Naive thymus-derived CD4-positive, alpha-beta T cell (primary cell): Measurements from ENCODE around the gene PSAPL1. TPM values are rescaled to one million over a fixed set of nuclear protein-coding genes. Genes with fewer than 3 reads are reported as not detected.

Source experiments
- ATAC-seq: fragments of 150-1000 bp; cut with Tn5 transposase; 2 replicates; pipeline ENCODE4 v1.10.0; 2021; ENCODE audit warnings: mild to moderate bottlenecking, moderate library complexity
- CTCF ChIA-PET: fragments of 350-600 bp; sonication (Branson Sonifier 250); formaldehyde crosslinking; loops from one replicate; lab custom pipeline; 2021; ENCODE audit warnings: antibody characterized with exemption; lab: Charles Lee
- POLR2A ChIA-PET: fragments of 350-600 bp; sonication (Branson Sonifier 250); formaldehyde crosslinking; loops from one replicate; lab custom pipeline; 2021; ENCODE audit warnings: antibody characterized with exemption, inconsistent platforms; lab: Charles Lee
- DNase-seq, 9 donors: peaks; one replicate each; pipeline versions ENCODE4 v3.0.0 to v3.0.0-alpha.2; 2020 to 2022; ENCODE audit warnings: mixed read lengths in 1 of 9
- H3K27ac ChIP-seq: one replicate; pipeline ENCODE4 v1.7.0; 2013; ENCODE audit warnings: mild to moderate bottlenecking, low read depth, low read length, moderate library complexity
- H3K27me3 ChIP-seq, 2 donors: one replicate each; pipeline ENCODE4 v1.7.0; 2013; ENCODE audit warnings: low read length in 2 of 2, mild to moderate bottlenecking in 2 of 2, moderate library complexity in 2 of 2; ENCODE audit not compliant: control insufficient read depth in 2 of 2, insufficient read depth in 2 of 2
- H3K36me3 ChIP-seq, 3 experiments: 1 replicate in 2 of 3; 2 replicates in 1 of 3; pipeline ENCODE4 v1.7.0; 2013; ENCODE audit warnings: low read length in 3 of 3, mild to moderate bottlenecking in 3 of 3, moderate library complexity in 1 of 3; ENCODE audit not compliant: insufficient read depth in 3 of 3, control insufficient read depth in 2 of 3
- H3K4me1 ChIP-seq, 2 donors: one replicate each; pipeline ENCODE4 v1.7.0; 2013; ENCODE audit warnings: low read length in 2 of 2, mild to moderate bottlenecking in 2 of 2, moderate library complexity in 1 of 2; ENCODE audit not compliant: control insufficient read depth in 2 of 2, insufficient read depth in 2 of 2
- H3K4me3 ChIP-seq: 2 replicates; pipeline ENCODE4 v1.7.0; 2013; ENCODE audit warnings: mild to moderate bottlenecking, low read length
- H3K9me3 ChIP-seq, 3 experiments: 1 replicate in 2 of 3; 2 replicates in 1 of 3; pipeline ENCODE4 v1.7.0; 2013; ENCODE audit warnings: low read length in 3 of 3; ENCODE audit not compliant: control insufficient read depth in 2 of 3
- H3K27ac Mint-ChIP-seq, 9 donors: one replicate each; pipeline ENCODE4 v1.8.0; 2020 to 2022; ENCODE audit warnings: mixed read lengths in 9 of 9, mild to moderate bottlenecking in 8 of 9, moderate library complexity in 5 of 9, inconsistent platforms in 2 of 9
- H3K27me3 Mint-ChIP-seq, 5 donors: one replicate each; pipeline ENCODE4 v1.8.0; 2021 to 2022; ENCODE audit warnings: mixed read lengths in 5 of 5, mild to moderate bottlenecking in 1 of 5
- H3K36me3 Mint-ChIP-seq, 5 donors: one replicate each; pipeline ENCODE4 v1.8.0; 2020 to 2022; ENCODE audit warnings: mixed read lengths in 5 of 5, mild to moderate bottlenecking in 3 of 5, inconsistent platforms in 1 of 5
- H3K4me1 Mint-ChIP-seq, 7 donors: one replicate each; pipeline ENCODE4 v1.8.0; 2020 to 2022; ENCODE audit warnings: mixed read lengths in 7 of 7, mild to moderate bottlenecking in 3 of 7, inconsistent platforms in 1 of 7
- H3K4me3 Mint-ChIP-seq, 10 donors: one replicate each; pipeline ENCODE4 v1.8.0; 2020 to 2022; ENCODE audit warnings: mild to moderate bottlenecking in 10 of 10, mixed read lengths in 10 of 10, moderate library complexity in 6 of 10, inconsistent platforms in 2 of 10
- H3K9me3 Mint-ChIP-seq, 11 donors: one replicate each; pipeline ENCODE4 v1.8.0; 2020 to 2022; ENCODE audit warnings: mixed read lengths in 11 of 11, mild to moderate bottlenecking in 4 of 11, inconsistent platforms in 1 of 11, moderate library complexity in 1 of 11
- intact Hi-C, 2 donors: fragments of 100-400 bp; cut with micrococcal nuclease; formaldehyde crosslinking; loops; one replicate each; pipeline ENCODE4 v1.15.1; 2023
- polyA plus RNA-seq, 2 donors: library from polyadenylated mRNA; unstranded; fragments of 300-500 nt; fragmentation: Illumina TruSeq; gene quantifications; one replicate each; pipeline ENCODE4 v1.2.3, GENCODE V29; 2021
- total RNA-seq, 6 experiments: library from RNA in 5 of 6; stranded (reverse) in 5 of 6; gene quantifications; 1 replicate in 5 of 6; 2 replicates in 1 of 6; pipeline ENCODE4 v1.2.3 and lab custom pipeline; 2021 to 2026

Gene PSAPL1
- total and polyA plus RNA-seq, 7 experiments from 2014 or later = not detected

GRCh38 chr4:7420661-7421040 is 14.1 kb downstream of the PSAPL1 start:
- POLR2A ChIA-PET = no interaction called here
- Mint-ChIP-seq H3K9me3 (peaks cover 0 to 12% (median 5%) of the 10 kb centered on the region in 11 donors), H3K36me3 (no peaks in the 10 kb centered on the region), H3K27ac (no peak overlapping the region), H3K4me1 (no peaks in the 10 kb centered on the region), H3K27me3 (peaks cover 0 to 4% (median 3%) of the 10 kb centered on the region in 5 donors), H3K4me3 (no peak overlapping the region)
- ATAC-seq = no peak
- CTCF ChIA-PET = interaction anchor here (1.0 kb wide), 1 partner anchor 13 kb away, joined by 3 read pairs; no protein-coding TSS in a partner anchor
- no peaks in the 10 kb centered on the region for H3K36me3 ChIP-seq
- intact Hi-C loops = no loop called here
- no peaks in the 10 kb centered on the region for H3K4me1 ChIP-seq
- no peaks in the 10 kb centered on the region for H3K27me3 ChIP-seq
- no peak overlapping the region for H3K4me3 ChIP-seq
- H3K27ac ChIP-seq = no peak overlapping the region
- peak in 1 of 9 donors; percentile 1 for DNase-seq
- H3K9me3 ChIP-seq = peaks cover 0 to 9% (median 0%) of the 10 kb centered on the region in 3 experiments

- Histone ChIP-seq H3K27ac (no peak overlapping the region), H3K9me3 (peaks cover 0 to 9% (median 0%) of the 10 kb centered on the region in 3 experiments), H3K4me1 (no peaks in the 10 kb centered on the region), H3K36me3 (no peaks in the 10 kb centered on the region), H3K4me3 (no peak overlapping the region), H3K27me3 (no peaks in the 10 kb centered on the region)
- intact Hi-C loops = no loop called here
- DNase-seq (no peak), ATAC-seq (no peak)
- no peaks in the 10 kb centered on the region for H3K4me1 Mint-ChIP-seq
- POLR2A ChIA-PET = no interaction called here
- H3K36me3 Mint-ChIP-seq = no peaks in the 10 kb centered on the region
- peaks cover 0 to 12% (median 5%) of the 10 kb centered on the region in 11 donors for H3K9me3 Mint-ChIP-seq
- CTCF ChIA-PET = no interaction called here
- no peak overlapping the region for H3K4me3 Mint-ChIP-seq
- peaks cover 0 to 8% (median 7%) of the 10 kb centered on the region in 5 donors for H3K27me3 Mint-ChIP-seq
- no peak overlapping the region for H3K27ac Mint-ChIP-seq
These were observed 14.6 kb downstream of the PSAPL1 start for GRCh38 chr4:7419961-7420660.

- DNase-seq (peak in 1 of 9 donors; percentile 1), ATAC-seq (no peak)
- intact Hi-C loops = no loop called here
- Histone ChIP-seq H3K27me3 (peaks cover 0 to 2% of the 10 kb centered on the region in 2 donors), H3K4me1 (no peaks in the 10 kb centered on the region), H3K9me3 (peaks cover 0 to 9% (median 0%) of the 10 kb centered on the region in 3 experiments), H3K27ac (no peak overlapping the region), H3K4me3 (no peak overlapping the region), H3K36me3 (no peaks in the 10 kb centered on the region)
- Mint-ChIP-seq H3K36me3 (no peaks in the 10 kb centered on the region), H3K27ac (no peak overlapping the region), H3K9me3 (peaks cover 0 to 12% (median 5%) of the 10 kb centered on the region in 11 donors), H3K27me3 (peaks cover 3 to 21% (median 17%) of the 10 kb centered on the region in 5 donors), H3K4me3 (no peak overlapping the region), H3K4me1 (no peaks in the 10 kb centered on the region)
- POLR2A ChIA-PET = no interaction called here
- CTCF ChIA-PET = no interaction called here
These were observed 16.4 kb downstream of the PSAPL1 start for GRCh38 chr4:7418131-7418943.

GRCh38 chr4:7417639-7418038 is 17.1 kb downstream of the PSAPL1 start:
- intact Hi-C loops = no loop called here
- peak in 1 of 9 donors; percentile 3 for DNase-seq
- H3K27ac ChIP-seq = no peak overlapping the region
- Mint-ChIP-seq H3K9me3 (peaks cover 0 to 12% (median 5%) of the 10 kb centered on the region in 11 donors), H3K27me3 (peaks cover 3 to 23% (median 17%) of the 10 kb centered on the region in 5 donors), H3K27ac (no peak overlapping the region), H3K36me3 (no peaks in the 10 kb centered on the region), H3K4me1 (no peaks in the 10 kb centered on the region), H3K4me3 (no peak overlapping the region)
- no peaks in the 10 kb centered on the region for H3K36me3 ChIP-seq
- no peak for ATAC-seq
- H3K4me3 ChIP-seq = no peak overlapping the region
- H3K27me3 ChIP-seq = peaks cover 0 to 2% of the 10 kb centered on the region in 2 donors
- POLR2A ChIA-PET = no interaction called here
- H3K9me3 ChIP-seq = peaks cover 0 to 9% (median 0%) of the 10 kb centered on the region in 3 experiments
- CTCF ChIA-PET = no interaction called here
- no peaks in the 10 kb centered on the region for H3K4me1 ChIP-seq

- H3K4me3 ChIP-seq = no peak overlapping the region
- ATAC-seq (no peak), DNase-seq (peak in 1 of 9 donors; percentile 3)
- H3K9me3 Mint-ChIP-seq = peaks cover 0 to 12% (median 6%) of the 10 kb centered on the region in 11 donors
- H3K36me3 ChIP-seq = no peaks in the 10 kb centered on the region
- H3K4me1 ChIP-seq = no peaks in the 10 kb centered on the region
- peaks cover 3 to 23% (median 19%) of the 10 kb centered on the region in 5 donors for H3K27me3 Mint-ChIP-seq
- H3K27me3 ChIP-seq = peaks cover 0 to 2% of the 10 kb centered on the region in 2 donors
- H3K27ac ChIP-seq = no peak overlapping the region
- ChIA-PET CTCF (no interaction called here), POLR2A (no interaction called here)
- no peak overlapping the region for H3K27ac Mint-ChIP-seq
- no peak overlapping the region for H3K4me3 Mint-ChIP-seq
- no peaks in the 10 kb centered on the region for H3K36me3 Mint-ChIP-seq
- H3K4me1 Mint-ChIP-seq = no peaks in the 10 kb centered on the region
- peaks cover 0 to 9% (median 0%) of the 10 kb centered on the region in 3 experiments for H3K9me3 ChIP-seq
- intact Hi-C loops = no loop called here
These were observed 17.8 kb downstream of the PSAPL1 start for GRCh38 chr4:7416745-7417432.

- DNase-seq (no peak), ATAC-seq (no peak)
- H3K9me3 Mint-ChIP-seq = peaks cover 0 to 17% (median 7%) of the 10 kb centered on the region in 11 donors
- H3K27ac Mint-ChIP-seq = no peak overlapping the region
- CTCF ChIA-PET = no interaction called here
- H3K36me3 ChIP-seq = no peaks in the 10 kb centered on the region
- H3K27ac ChIP-seq = no peak overlapping the region
- POLR2A ChIA-PET = no interaction called here
- no peaks in the 10 kb centered on the region for H3K4me1 Mint-ChIP-seq
- H3K4me3 Mint-ChIP-seq = no peak overlapping the region
- no peaks in the 10 kb centered on the region for H3K36me3 Mint-ChIP-seq
- H3K4me1 ChIP-seq = no peaks in the 10 kb centered on the region
- H3K4me3 ChIP-seq = no peak overlapping the region
- peaks cover 3 to 28% (median 23%) of the 10 kb centered on the region in 5 donors for H3K27me3 Mint-ChIP-seq
- intact Hi-C loops = no loop called here
- peaks cover 0 to 2% of the 10 kb centered on the region in 2 donors for H3K27me3 ChIP-seq
- H3K9me3 ChIP-seq = peaks cover 0 to 9% (median 0%) of the 10 kb centered on the region in 3 experiments
These were observed 18.6 kb downstream of the PSAPL1 start for GRCh38 chr4:7415927-7416686.
